ENCODE data around the gene KCNH4.
"Not testable (repeated sequence)": the region's sequence is repeated elsewhere in the genome, so short reads cannot be mapped to it uniquely, and the experiment has no call there.

GRCh38 chr17:42206153-42206612, 25.2 kb upstream of the KCNH4 start:
- not testable (repeated sequence) for TF ChIP-seq CTCF (IDR thresholded peaks at IDR 0.05; ENCODE audit: poor library complexity, severe bottlenecking); EP300 (conservative IDR thresholded peaks at IDR 0.05; ENCODE audit: poor library complexity, severe bottlenecking); RAD21 (conservative IDR thresholded peaks at IDR 0.05); POLR2AphosphoS5 (IDR thresholded peaks at IDR 0.05); TAF1 (IDR thresholded peaks at IDR 0.05; ENCODE audit: low read depth); SMC3 (conservative IDR thresholded peaks at IDR 0.05; ENCODE audit: poor library complexity); REST (IDR thresholded peaks at IDR 0.05; ENCODE audit: borderline replicate concordance)

All from neural cell (in vitro differentiated cells).